Tibial nerve (tissue), 4 donors: ENCODE results near the gene GOLGA8B. TPM values are rescaled to one million over a fixed set of nuclear protein-coding genes. Genes with fewer than 3 reads are reported as not detected.

Source experiments
- DNase-seq, 2 donors: peaks; one replicate each; pipeline ENCODE4 v3.0.0-alpha.2; 2019; ENCODE audit warnings: low spot score in 2 of 2
- H3K27ac ChIP-seq, 4 donors: fragments of 200-600 bp; sonication (generic) in 3 of 4; one replicate each; pipeline ENCODE4 v1.5.1; 2017 to 2019; ENCODE audit warnings: mild to moderate bottlenecking in 1 of 4
- H3K27me3 ChIP-seq, 2 donors: fragments of 200-600 bp; sonication (generic) in 1 of 2; one replicate each; pipeline versions ENCODE4 v1.5.1 to v1.6.0; 2017 to 2019
- H3K36me3 ChIP-seq, 3 donors: fragments of 200-600 bp; sonication (generic); one replicate each; pipeline ENCODE4 v1.5.1; 2018 to 2019
- H3K4me1 ChIP-seq, 4 donors: fragments of 200-600 bp; sonication (generic) in 3 of 4; one replicate each; pipeline ENCODE4 v1.5.1; 2017 to 2019
- H3K4me3 ChIP-seq, 4 donors: fragments of 200-600 bp; sonication (generic) in 3 of 4; one replicate each; pipeline ENCODE4 v1.5.1; 2017 to 2019; ENCODE audit warnings: mild to moderate bottlenecking in 1 of 4, moderate library complexity in 1 of 4
- H3K9me3 ChIP-seq, 4 donors: fragments of 200-600 bp; sonication (generic) in 3 of 4; one replicate each; pipeline ENCODE4 v1.5.1; 2017 to 2019
- CTCF ChIP-seq, 5 experiments: fragments of 200-600 bp in 3 of 5; fragments of 450-650 bp in 2 of 5; sonication (generic) in 3 of 5; IDR thresholded peaks; one replicate each; pipeline ENCODE4 v1.5.1; 2016 to 2019; ENCODE audit warnings: antibody characterized with exemption in 5 of 5, mild to moderate bottlenecking in 3 of 5, moderate library complexity in 2 of 5
- EP300 ChIP-seq, 2 donors: sonication (generic); formaldehyde crosslinking; IDR thresholded peaks; one replicate each; pipeline ENCODE4 v1.6.1; 2017; ENCODE audit warnings: antibody characterized with exemption in 2 of 2, mild to moderate bottlenecking in 1 of 2
- POLR2A ChIP-seq, 2 donors: fragments of 450-650 bp; IDR thresholded peaks; one replicate each; pipeline ENCODE4 v1.6.1; 2017; ENCODE audit warnings: antibody characterized with exemption in 2 of 2, mild to moderate bottlenecking in 2 of 2, moderate library complexity in 2 of 2
- WGBS, 2 donors: methylation state at CpG; one replicate each; pipeline ENCODE4 v1.1.5; 2018; 5-methylcytosine and 5-hydroxymethylcytosine counted together
- total RNA-seq, 4 donors: library from RNA; depleted of rRNA; stranded (reverse); fragments of >200 nt; gene quantifications; one replicate each; pipeline ENCODE4 v1.1.0, GENCODE V29; 2016

GOLGA8B gene
- total RNA-seq, 4 donors from 2014 or later, result 129 to 312 (median 147) TPM

DNA sequence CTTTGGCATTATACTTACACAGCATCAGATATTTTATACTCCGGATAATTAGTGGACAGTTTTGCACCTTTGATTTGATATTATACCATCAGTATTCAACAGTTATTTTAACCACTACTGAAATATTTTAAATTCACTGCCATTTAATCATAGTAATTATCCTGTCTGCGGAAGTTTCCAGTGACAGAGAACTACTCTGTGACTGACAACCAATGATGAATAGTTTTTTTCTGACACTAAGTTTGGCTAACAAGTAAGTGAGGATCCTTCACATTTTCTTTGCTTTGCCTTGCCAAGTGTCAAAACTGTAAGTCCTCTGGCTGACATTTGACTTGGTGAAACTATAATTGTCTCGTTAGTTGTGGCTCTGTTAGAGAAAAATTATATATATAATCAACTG is 30.5 kb upstream of the GOLGA8B start:
- no peak for DNase-seq
- Histone ChIP-seq H3K9me3 (no peaks in the 10 kb centered on the region), H3K4me1 (no peaks in the 10 kb centered on the region), H3K4me3 (no peak overlapping the region), H3K27ac (no peak overlapping the region), H3K36me3 (no peaks in the 10 kb centered on the region), H3K27me3 (no peaks in the 10 kb centered on the region)
- TF ChIP-seq EP300 (IDR thresholded peaks at IDR 0.05) (no peak), CTCF (IDR thresholded peaks at IDR 0.05) (no peak), POLR2A (IDR thresholded peaks at IDR 0.05) (no peak)
- 69 to 73% methylated on average over 3 of the region's 3 CpGs for WGBS, 2 donors

DNA sequence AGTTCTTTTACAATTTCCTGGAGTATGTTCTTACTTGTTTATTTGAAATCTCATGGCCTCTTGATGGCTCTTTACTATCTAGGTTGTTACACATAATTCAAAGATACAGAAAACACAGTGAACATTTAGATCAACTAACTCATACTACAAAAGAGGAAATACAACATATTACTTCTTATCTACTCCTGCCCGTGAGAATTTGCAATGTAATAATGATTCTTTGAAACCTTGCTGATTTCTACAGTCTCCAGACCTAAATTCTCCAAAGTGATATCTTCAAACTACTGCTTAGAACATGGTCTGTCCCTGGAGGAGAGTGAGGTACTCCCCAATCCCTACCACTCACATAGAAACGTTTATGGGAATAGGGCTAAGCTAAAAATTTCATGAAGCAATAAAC is 29.9 kb upstream of the GOLGA8B start:
- Histone ChIP-seq H3K9me3 (no peaks in the 10 kb centered on the region), H3K4me1 (no peaks in the 10 kb centered on the region), H3K27me3 (no peaks in the 10 kb centered on the region), H3K4me3 (no peak overlapping the region), H3K36me3 (no peaks in the 10 kb centered on the region), H3K27ac (no peak overlapping the region)
- no peak for TF ChIP-seq CTCF (IDR thresholded peaks at IDR 0.05)
- TF ChIP-seq EP300 (IDR thresholded peaks at IDR 0.05), result no peak
- no peak for TF ChIP-seq POLR2A (IDR thresholded peaks at IDR 0.05)
- DNase-seq, result no peak
- 36 to 41% methylated on average over 2 of the region's 2 CpGs for WGBS, 2 donors

DNA sequence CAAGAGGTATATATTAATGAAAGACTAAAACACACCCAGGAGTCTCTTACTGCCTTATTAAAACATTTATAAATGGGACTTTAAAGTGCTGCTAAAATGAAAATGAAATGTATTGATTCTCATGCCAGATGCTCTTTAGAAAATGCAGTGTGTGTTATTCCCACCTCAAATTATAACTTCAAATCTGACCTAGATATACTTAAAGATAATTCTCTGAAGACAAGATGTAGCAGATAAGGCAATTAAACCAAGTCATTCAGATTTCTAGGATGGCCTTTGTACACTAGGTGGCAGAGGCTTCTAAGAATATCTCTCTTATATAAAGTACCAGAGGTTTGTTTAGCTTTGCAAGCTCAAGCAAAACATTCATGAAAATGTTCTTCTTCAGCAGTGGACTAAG is 26.9 kb upstream of the GOLGA8B start:
- Histone ChIP-seq H3K4me1 (no peaks in the 10 kb centered on the region), H3K4me3 (no peak overlapping the region), H3K36me3 (no peaks in the 10 kb centered on the region), H3K27me3 (no peaks in the 10 kb centered on the region), H3K27ac (no peak overlapping the region), H3K9me3 (no peaks in the 10 kb centered on the region)
- DNase-seq, result no peak
- TF ChIP-seq EP300 (IDR thresholded peaks at IDR 0.05) (no peak), POLR2A (IDR thresholded peaks at IDR 0.05) (no peak), CTCF (IDR thresholded peaks at IDR 0.05) (no peak)

- H3K27me3 ChIP-seq, result no peaks in the 10 kb centered on the region
- no peak overlapping the region for H3K27ac ChIP-seq
- TF ChIP-seq POLR2A (IDR thresholded peaks at IDR 0.05) (no peak), CTCF (IDR thresholded peaks at IDR 0.05) (no peak), EP300 (IDR thresholded peaks at IDR 0.05) (no peak)
- no peaks in the 10 kb centered on the region for H3K36me3 ChIP-seq
- H3K9me3 ChIP-seq, result no peaks in the 10 kb centered on the region
- no peak overlapping the region for H3K4me3 ChIP-seq
- 48 to 50% methylated on average over 12 of the region's 12 CpGs for WGBS, 2 donors
- no peak for DNase-seq
- H3K4me1 ChIP-seq, result no peaks in the 10 kb centered on the region
These were observed 25.9 kb upstream of the GOLGA8B start for GRCh38 chr15:34609102-34610057.

- WGBS, 2 donors, result 58 to 64% methylated on average over 1 of the region's 1 CpG
- Histone ChIP-seq H3K36me3 (no peaks in the 10 kb centered on the region), H3K4me1 (no peaks in the 10 kb centered on the region), H3K27ac (no peak overlapping the region), H3K27me3 (no peaks in the 10 kb centered on the region), H3K9me3 (no peaks in the 10 kb centered on the region), H3K4me3 (no peak overlapping the region)
- no peak for DNase-seq
- TF ChIP-seq CTCF (IDR thresholded peaks at IDR 0.05) (no peak), EP300 (IDR thresholded peaks at IDR 0.05) (no peak), POLR2A (IDR thresholded peaks at IDR 0.05) (no peak)
These were observed 25.1 kb upstream of the GOLGA8B start for GRCh38 chr15:34608517-34608916.
